Fibroblast of lung (primary cell): ENCODE results near the gene AGRN.

ENCODE experiments used
- CTCF ChIP-seq, 2 donors: IDR thresholded peaks in 1 of 2; conservative IDR thresholded peaks in 1 of 2; 1 replicate in 1 of 2; 2 replicates in 1 of 2; pipeline ENCODE4 v1.5.1; 2011 to 2012; ENCODE audit warnings: low read length in 2 of 2, control low read depth in 1 of 2, inconsistent platforms in 1 of 2, low read depth in 1 of 2, mild to moderate bottlenecking in 1 of 2
- EZH2 ChIP-seq: IDR thresholded peaks from 2 replicates; pipeline ENCODE4 v1.5.1; 2012; ENCODE audit warnings: low read length, control low read depth, mild to moderate bottlenecking; ENCODE audit errors: missing control alignments

GRCh38 chr1:1022302-1023009 is 2.5 kb downstream of the AGRN start:
- TF ChIP-seq CTCF (conservative IDR thresholded peaks at IDR 0.05 in 1 of 2, IDR thresholded peaks at IDR 0.05 in 1 of 2; ENCODE audit: low read depth in 1 of 2, low read length in 2 of 2): no peak
- TF ChIP-seq EZH2: no peak
